ENCODE measurements around the gene POC1B.
A peak's percentile ranks its signal among the peaks of the same experiment; 100 is the strongest.

Gene POC1B

DNA sequence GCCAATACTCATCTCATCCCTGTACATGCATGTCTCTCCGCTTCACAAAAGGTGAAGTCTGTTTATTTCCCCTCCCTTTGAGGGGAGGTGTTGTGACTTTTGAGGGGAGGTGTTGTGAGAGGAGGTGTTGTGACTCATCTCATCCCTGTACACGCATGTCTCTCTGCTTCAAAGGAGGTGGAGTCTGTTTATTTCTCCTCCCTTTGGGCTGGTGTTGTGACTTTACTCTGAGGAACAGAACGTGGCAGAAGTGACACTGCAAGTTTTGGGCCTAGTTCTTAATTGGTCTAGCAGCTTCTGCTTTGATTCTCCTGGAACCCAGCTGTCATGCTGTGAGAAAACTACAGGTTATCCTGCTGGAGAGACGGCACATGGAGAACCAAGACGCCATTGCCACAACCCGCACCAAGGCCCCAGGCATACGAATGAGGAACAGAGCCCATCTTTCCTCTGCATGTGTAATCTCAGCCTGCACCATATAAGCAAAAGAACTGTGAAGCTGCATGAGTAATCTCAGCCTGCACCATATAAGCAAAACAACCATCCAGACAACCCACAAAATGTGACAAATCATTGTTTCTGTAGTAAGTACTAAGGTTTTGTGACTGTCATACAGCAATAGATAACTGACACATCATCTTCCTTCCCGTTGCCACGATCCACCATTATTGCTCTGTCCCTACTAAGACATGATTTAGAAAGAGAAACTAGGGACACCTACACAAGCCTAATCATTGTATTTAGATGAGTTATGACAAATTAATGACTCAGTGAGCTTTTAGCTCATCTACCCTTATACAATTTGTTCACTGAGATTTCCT is 31.2 kb downstream of the POC1B start:
- peak; percentile 39 for DNase-seq

DNA sequence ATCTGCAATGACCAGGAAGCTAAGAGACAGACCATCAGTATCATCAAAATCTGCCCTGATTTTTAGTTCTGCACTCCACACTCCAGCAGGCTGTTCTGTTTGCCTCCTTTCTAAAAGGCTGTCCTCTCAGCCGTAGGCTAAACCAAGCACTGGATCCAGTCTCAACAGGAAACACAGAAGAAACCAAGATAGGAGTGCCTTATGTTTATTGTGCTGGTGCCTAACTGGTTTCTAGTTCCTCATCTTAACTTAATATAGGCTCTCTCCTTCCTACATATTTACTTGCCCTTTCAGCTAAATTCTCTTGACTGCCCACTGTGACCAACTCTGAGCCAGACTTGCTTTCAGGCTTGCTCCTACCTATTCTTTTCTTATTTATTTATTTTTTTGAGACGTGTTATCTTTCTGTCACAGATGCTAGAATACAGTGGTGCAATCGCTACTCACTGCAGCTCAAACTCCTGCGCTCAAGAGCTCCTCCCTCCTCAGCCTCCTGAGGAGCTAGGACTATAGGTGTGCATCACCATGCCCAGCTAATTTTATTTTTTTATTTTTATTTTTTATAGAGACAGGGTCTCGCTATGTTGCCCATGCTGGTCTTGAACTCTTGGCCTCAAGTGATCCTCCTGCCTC is 32.1 kb downstream of the POC1B start:
- DNase-seq: no peak

DNA sequence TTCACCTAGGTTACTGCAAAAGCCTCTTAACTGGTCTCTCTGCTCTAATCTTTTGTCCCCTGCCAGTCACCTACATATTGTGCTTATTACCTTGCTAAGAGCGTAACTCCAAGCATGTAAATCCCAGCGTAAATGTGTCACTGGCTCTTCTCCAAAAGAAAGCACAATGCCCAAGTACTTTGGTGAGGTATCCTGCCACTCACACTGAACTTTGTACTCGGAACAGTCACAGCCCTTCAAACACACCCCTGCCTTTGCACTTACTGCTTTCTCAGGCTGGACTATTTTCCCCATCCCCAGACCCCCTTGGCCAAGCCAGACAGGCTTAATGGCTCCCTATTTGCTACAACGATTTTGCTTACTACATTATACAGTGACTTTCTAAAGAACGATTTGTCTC is 33.0 kb downstream of the POC1B start:
- DNase-seq: no peak

DNA sequence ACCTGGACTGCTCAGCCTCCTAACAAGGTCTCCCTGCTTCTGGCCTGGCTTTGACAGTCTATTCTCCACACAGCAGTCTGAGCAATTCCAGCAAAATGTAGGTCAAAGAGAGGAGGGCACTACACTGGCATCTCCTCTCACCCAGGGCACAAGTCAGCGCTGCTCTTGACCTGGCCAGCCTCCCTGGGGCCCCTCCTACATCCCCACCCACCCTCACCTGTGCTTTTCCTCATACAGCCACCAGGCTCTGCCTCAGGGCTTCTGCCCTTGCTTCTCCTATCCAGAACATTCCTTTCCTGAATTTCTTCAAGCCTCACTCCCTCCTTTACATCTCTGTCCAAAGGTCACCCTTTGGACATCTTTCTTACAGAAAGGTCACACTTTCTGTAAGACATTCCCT is 34.9 kb downstream of the POC1B start:
- no peak for DNase-seq

DNA sequence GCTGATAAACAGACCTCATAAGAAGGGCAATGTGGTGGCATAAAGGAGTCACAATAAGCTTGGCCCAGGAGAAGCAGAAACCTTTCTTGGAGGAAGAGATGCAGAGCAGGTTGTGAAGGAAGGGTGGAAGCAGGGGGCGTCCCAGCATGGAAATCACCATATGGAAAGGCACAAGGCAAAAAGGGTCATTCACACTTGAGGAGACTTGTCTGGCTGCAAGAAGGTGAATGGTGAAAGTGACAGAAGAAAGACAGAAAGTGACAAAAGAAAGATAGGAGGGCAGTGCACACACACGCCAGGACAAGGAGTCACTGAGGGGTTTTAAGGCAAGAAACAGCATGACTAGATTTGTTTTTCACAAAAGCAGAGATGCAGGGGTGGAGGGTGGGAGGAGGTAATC is 39.6 kb downstream of the POC1B start:
- no peak for DNase-seq

GRCh38 chr12:89484470-89484869 is 41.4 kb downstream of the POC1B start:
- DNase-seq: no peak

DNA sequence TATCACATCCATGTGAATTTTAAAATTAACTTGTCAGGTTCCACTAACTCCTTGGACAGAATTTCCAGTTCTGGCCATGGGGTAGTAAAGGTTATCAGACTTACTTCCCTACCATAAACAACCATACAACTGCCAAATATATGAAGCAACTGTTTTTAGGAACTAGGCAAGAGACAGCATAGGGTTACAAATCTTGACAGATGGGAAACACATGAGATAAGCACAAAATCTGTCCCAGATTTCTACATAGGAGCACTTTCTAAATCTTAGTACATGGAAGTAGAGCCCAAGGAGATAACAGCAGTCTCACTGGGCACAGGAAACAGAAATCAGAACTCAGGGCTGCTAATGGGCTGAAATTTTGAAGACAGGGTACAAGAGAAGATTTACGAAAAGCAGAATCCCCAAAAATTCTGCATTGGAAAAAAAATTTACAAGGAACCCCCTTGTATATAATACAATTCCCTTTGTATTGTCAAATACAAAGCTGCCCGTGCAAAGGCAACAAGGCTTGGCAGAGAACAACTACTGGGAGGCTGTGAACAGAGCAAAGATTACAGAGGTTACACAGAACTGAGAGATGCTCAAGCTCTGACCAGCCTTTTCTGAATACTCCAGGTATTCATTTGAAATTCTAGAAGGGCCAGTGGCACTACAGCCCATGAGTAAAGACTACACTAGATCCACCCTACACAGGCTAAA is 44.5 kb downstream of the POC1B start:
- DNase-seq: no peak

GRCh38 chr12:89479982-89480381 is 45.9 kb downstream of the POC1B start:
- DNase-seq: no peak

GRCh38 chr12:89477633-89478279 is 48.1 kb downstream of the POC1B start:
- DNase-seq: no peak

DNA sequence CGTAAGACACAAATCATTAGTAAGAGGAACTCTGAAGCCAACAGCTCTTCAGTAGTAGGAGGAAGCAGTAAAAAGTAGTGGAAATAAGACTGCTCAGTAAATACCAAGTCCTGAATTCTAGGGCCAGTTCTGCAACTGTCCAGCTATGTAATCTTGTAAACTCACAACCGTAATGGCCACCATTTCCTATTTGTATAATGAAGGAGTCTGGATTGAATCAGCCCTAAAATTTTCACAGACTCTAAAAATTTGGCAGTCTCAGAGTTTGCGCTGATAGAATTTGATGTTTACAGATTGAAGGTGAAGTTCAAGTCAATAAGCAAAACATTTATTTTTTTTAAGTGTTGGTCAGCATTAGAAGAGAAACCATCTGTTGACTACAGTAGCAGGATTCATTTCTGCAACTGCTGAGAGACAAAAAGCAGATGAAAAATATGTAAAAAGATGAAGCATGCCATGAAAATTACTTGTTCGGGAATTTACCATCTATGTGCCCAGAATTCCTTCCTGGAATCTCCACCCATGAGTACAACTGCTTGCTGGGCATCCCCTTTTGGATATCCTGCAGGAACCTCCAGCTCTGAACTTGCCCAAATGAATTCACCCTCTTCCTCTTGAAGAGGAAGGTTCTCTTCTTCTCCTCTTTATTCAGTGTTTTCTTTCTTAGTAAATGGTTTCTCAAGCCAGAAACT is 48.8 kb downstream of the POC1B start:
- DNase-seq: no peak

DNA sequence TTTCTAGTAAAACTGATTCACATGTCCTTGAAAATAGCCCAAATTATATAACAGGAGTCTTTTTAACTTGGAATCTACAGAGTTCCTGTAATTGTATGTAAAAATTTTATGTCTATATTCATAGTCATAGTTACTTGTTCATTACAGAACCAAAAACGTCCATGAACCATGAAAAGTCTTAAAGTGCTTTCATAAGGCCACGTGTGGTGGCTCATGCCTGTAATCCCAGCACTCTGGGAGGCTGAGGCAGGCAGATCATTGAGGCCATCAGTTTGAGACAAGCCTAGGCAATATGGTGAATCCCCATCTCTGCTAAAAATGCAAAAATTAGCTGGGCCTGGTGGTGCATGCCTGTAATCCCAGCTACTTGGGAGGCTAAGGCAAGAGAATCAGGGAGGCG is 49.6 kb downstream of the POC1B start:
- DNase-seq: no peak

DNA sequence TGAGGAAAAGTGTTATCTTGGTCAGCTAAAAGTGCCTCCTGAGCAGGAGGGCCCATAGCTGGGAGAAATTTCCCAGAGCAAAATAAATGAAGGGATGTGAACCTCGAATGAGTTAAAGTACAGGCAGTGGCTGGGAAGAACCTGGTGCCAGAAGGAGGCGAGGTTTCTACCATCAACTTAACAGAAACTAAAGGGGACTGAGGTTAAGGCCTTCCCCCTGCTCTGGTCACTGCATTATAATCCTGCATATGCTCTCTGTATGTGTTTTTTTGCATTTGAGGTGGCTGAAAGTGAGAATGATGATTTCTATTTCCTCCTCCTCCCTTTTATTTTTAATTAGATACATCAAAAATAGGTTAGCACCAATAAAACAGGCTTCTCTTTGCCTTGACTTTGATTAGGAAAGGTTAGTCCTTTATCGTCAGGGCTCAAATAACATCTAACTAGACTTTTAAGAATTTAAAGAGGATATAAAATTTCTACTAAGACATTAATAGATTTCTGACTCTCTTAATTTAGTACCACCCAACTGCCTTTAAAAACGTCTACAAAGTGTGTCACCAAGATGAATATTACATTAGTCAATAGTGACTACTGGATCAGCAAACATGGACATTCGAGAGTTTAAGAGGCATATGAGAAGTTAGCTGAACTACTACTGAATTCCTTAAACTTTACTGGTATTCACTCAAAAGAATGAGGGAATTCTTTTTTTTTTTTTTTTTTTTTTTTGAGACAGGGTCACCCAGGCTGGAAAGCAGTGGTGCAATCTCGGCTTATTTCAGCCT is 50.5 kb downstream of the POC1B start:
- DNase-seq: peak; percentile 26

GRCh38 chr12:89474615-89475014 is 51.2 kb downstream of the POC1B start:
- DNase-seq: no peak

GRCh38 chr12:89472508-89472907 is 53.3 kb downstream of the POC1B start:
- peak; percentile 63 for DNase-seq

DNA sequence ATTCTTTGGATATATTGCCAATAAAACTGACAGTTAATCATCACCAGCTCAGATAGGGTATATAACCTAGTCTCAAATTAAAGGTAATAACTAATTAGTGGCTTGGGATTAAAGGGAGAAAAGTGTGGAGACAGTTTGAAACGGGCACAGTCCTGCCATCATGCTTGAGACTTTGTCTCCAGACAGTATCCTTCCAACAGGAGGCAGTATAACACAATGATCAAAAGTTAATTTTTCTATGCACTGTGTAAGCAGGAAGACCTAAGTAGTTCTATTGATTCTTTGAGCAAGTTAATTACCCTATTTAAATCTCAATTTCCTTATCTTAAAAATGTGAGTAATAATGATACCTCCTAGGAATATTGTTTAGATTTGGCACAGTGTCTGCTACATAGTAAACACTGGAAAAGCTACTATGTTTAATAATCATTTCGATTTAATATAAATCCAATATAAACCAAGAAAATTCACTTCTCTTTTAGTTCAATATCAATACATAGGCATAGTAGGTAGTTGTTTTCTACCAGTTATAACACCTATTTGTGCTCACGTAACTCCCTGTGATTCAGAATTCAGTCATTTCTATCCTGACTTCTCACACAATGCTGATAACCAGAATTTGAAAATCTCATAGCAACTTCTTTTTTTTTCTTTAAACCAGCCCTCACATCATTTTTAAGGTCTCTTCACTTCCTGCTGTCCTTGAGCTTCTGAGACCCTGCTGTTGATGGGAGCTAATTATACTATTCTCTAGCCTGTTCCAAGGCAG is 54.9 kb downstream of the POC1B start:
- peak; percentile 41 for DNase-seq

- peak; percentile 51 for DNase-seq
Observed at GRCh38 chr12:89469361-89469760, 56.5 kb downstream of the POC1B start.

DNA sequence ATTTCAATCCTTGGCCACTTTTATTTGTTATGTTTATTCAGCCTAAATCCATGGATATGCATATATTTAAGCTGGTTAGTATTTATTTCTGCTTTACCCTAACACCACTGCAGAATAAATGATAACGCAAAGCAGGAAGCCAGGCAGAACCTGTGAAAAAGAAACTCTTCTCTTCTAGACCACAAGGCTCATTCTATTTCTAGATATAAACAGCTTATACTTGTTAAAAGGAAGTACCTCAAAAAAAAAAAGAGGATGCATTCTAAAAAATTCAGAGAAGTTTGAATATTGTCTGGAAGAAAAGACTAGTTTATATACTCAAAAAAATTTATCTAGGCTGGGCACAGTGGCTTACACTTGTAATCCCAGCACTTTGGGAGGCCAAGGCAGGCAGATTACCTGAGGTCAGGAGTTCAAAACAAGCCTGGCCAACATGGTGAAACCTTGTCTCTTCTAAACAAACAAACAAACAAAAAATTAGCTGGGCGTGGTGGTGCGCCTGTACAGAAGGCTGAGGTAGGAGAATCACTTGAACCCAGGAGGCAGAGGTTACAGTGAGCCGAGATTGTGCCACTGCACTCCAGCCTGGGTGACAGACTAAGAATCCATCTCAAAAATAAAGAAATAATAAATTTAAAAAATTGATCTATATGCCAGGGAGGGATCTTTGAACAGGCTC is 57.1 kb downstream of the POC1B start:
- no peak for DNase-seq

DNA sequence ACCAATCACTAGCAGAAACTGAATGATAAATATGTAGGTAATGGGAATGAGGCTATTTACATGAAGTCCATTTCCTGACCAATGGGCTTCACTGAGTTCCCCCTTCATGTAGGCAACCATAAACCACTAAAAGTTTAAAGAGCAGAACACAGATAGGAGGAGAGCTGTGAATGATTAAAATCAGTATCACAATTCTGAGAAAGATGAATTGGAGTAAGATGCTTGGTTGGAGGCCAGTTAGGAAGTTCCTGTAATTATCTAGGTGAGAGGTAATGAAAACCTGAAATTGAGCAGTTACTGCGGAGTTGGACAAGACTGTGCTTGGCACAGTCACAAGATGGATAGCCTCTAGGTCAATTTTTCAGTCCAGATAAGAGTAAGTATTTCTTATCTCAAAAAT is 57.8 kb downstream of the POC1B start:
- no peak for DNase-seq

DNA sequence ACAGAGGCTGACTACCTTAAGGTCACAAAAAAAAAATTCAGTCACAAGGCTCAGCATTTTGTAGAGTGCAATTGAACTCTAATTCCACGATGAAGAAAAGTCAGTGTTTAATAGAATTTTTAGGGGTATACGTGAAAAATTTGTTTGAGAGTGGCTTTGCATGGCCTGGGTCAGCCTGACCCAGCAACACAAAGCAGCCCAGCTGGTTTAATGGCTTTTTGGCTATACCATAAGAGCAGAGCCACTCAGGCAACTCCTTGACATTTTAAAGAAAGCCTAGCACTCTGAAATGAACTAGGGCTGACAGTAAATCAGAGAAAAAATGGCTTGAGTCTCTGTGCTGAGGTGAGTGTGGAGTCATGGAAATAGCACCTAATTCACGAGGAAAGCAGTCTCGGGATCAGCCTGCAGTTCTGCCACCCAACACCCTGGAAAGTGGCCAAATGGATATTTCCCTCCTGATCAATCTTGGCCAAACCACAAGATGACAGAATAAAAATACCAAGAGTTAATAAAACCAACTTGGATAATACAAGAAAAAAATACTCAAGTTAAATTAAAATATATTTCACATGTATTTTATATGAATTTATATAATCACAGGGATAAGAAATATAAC is 60.8 kb downstream of the POC1B start:
- peak; percentile 44 for DNase-seq

Data from EL (cell line).